NCI-H524 (cell line): Measurements from ENCODE around the gene FHDC1.

Source experiments
- DNase-seq, 2 experiments: peaks; one replicate each; lab custom pipeline; 2025; lab: John Stamatoyannopoulos, UW

Gene FHDC1

DNA sequence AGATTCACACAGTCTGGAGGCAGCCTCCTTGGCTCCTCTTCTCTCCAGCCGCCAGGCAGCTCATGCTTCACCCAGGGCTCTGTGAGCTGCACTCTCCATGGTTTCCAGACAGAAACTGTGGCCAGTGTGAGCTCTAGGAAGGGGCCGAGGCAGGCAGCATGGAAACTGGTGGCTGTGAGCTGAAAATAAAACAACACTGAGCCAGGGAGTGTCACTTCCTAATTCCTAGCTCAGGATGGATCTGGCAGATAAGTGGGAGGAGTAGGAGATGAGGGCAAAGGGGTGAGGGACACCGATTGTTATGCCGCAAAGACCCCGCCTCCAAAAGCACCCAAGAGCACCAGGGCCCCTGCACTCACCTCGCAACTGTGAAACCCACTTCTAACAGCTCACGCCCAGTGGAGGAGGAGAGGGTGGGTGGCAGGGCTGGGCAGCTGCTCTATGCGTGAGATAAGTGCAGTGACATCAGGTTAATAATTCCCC, 69.8 kb downstream of the FHDC1 start:
- DNase-seq = peak in 1 of 2 experiments; percentile 64

DNA sequence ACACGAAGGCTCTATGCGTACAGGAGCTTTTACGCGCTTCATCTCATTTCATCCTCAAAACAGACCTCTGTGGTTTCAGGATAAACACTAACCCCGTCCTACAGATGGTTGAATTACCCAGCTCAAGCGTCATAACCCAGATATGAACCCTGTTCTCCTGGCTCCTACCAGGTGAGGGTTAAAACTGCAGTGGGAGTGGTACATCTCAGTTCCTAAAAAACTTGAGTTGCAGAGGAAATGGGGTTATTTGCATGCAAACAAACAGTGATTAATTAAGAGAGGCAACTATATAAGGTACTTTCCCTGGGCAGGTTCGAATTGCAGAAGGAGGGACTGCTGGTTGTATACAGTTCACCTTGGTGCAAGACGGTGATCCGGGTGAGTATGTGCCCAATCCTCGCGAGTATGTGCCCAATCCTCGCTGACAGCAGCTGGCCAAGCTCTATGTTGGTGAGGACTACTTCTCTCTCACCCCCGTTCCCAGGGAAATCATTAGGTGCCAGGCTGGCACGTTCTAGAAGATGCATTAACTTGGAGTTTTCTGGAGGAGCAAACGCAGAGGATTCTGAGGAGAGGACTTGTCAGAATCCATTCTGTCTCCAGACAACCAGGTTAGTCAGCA, 72.6 kb downstream of the FHDC1 start:
- no peak for DNase-seq

DNA sequence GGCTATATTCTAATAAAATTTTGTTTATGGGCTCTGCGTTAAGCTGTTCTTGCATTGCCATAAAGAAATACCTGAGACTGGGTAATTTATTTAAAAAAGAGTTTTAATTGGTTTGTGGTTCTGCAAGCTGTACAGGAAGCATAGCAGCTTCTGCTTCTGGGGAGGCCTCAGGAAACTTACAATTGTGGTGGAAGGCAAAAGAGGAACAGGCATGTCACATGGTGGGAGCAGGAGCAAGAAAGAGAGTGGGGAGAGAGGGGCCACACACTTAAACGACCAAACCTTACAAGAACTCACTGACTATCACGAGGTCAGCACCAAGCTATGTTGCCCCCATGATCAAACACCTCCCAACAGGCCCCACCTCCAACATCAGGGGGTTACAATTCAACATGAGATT, 74.0 kb downstream of the FHDC1 start:
- DNase-seq = no peak

DNA sequence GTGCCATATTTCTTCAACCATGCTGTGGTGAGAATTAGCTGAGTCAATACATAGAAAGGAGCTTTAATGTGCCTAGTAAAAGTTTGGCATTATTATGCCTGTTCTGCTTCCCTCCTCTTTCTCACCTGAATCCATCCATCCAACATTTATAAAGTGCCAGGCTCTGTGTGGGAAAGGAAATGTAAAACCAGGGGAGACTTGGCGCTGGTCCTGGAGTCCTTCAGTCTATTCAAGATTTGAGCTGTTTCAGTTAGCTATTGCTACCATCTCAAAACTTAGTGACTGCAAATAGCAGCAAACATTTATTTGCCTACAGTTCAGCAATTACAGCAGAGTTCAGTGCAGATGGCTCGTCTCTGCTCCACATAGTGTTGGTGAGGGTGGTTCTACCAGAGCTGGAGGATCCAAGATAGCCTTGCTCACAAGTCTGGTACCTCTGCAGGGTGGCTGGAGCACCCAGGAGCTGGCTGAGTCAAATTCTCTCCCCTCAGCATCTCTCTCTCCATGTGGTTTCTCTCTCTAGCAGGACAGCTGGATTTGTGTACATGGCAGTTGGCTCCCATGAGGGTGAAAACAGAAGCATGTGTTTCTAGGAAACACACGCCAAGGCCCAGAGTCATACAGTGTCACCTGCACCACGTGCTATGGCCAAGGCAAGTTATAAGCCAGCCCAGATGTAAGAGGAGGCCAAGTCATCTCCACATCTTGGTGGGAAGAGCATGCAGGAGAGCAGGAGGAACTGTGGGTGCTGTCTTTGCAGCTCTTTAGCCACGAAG, 77.3 kb downstream of the FHDC1 start:
- DNase-seq = no peak

DNA sequence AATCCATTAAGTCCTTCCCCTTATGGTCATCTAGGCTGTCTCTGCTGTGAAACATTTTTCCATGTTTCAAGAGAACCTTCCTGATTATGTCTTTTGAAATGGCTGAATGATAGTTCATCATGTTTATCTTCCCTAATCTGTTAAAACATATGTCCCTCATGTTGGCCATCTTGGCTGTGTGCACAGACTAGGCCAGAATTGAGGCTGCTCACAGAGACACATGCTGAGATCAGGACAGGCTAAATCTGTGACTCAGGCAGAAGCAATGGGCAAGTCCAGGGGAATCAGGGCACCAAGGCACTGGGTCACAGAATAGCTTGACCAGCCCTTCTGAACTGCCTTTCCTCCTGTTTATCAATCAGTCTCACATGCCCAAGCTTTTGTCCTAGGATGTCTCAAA, 78.3 kb downstream of the FHDC1 start:
- DNase-seq = peak in 1 of 2 experiments; percentile 10

DNA sequence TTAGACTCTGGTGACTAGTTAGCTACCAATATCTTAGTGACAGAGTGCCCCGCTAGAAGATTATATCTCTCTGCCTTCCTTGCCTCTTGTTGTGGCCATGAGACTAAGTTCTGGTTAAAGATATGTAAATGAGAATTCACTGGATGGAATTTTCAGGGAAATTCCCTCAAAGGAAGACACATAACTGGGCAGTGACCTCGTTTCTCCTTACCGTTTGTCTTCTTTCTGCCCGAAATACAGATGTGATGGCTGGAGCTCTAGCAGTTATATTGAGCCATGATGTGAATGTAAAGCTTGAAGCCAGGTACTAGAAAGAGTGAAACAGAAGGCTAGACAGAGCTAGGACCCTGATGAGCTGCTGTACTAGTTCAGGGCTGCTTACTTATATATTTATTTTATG, 80.5 kb downstream of the FHDC1 start:
- no peak for DNase-seq

DNA sequence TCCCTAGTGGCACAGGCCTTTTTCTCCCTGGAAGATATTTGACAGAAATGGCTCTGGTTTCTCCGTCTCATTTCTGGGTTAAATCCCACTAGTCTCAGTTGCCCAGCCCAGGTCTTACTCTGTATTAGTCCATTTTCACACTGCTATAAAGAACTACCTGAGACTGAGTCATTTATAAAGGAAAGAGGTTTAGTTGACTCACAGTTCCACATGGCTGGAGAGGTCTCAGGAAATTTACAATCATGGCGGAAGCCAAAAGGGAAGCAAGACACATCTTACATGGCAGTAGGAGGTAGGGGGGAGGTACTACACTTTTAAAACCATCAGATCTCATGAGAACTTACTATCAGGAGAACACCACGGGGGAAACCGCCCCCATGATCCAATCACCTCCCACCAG, 81.9 kb downstream of the FHDC1 start:
- DNase-seq = no peak

DNA sequence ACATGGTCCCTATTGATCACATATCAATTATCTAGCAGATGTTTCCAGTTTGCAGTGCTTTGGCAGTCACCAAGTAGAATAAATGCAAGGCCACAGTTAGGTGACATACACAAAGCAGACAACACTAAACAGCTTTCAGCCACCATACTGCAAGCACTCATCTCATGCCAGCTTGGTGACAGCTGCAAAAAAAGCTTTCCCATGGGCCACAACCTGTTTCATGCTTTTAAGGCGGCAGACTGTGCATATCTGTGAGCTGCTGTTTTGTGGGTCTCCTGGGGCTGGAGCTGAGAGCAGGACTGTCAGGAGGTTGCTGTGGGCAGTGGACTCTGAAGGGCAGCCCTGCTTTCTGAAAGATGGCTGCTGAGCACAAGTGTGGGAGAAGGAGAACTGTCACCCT, 82.6 kb downstream of the FHDC1 start:
- DNase-seq = peak; percentile 75 to 86

DNA sequence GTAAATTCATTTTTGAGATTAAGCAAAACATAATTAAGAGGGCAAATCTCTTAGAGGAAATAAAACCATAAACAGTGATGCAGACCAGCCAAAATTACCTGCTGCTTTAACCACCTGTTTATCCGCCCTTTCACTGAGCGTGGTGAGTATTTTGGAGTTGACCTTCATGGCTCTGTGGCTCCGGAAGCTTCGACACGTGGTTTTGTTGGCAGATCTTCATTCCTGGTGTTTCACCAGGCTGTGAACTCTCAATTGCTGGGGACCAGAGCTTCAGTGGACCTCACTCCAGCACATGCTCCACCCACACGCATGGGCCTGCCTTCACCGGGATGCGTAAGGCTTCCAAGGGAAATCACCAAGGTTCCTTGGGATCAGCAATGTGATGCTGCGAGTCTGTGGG, 83.8 kb downstream of the FHDC1 start:
- DNase-seq = no peak

DNA sequence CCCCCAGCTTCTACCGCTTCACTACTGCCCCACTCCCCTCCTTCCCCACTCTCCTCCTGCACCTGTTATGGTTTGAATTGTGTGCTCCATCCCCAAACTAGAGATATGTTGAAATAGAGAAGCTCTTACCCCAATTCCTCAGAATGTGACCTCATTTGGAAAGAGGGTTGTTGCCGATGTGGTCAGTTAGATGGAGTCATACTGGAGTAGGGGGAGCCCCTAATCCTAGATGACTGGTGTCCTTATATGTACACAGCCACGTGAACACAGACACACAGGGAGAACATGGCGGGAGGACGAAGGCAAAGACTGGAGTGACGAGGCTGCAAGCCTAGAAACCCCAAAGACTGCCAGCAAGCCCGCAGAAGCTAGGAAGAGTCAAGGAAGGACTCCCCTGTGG, 84.3 kb downstream of the FHDC1 start:
- DNase-seq = no peak

DNA sequence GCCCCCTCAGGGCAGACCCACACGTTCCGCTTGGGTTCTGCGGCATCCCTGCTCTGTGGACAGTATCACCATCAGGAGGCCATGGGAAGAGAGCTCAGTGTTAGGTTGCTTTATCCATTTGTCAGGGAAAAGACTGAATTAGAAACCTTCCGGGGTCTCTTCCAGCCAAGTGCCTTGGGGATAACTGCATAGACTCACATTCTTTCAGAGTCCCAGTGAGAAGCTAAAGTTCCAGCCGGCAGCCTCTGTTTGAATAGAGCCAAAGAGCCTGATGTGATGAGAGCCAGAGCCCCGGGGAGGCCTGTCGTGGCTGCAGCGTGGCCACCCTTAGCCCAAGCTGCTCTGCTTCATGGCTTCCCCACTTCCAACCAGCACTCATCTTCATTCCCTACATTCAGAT, 85.2 kb downstream of the FHDC1 start:
- no peak for DNase-seq

DNA sequence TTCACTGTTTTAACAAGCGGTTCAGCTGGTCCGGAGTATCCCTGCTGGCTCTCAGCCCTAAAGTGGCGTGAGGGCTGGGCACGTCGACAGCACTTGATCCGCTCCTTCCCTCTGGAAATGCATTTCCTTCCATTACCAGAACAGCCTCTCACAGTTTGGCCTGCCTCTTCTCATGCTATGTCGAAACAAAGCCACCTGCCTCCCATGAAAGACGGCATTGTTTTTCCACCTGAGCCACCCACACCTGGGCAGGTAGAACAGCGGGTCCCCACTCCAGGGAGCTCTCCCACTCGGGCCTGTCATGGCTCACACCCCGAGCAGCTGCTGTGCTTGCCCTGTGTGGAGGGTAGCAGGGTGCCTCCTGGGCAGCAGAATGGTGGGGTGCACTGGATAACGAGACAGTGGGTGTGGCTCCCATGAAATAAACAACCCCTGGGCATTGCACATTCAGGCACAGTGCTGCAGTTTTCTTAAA, 86.2 kb downstream of the FHDC1 start:
- no peak for DNase-seq

DNA sequence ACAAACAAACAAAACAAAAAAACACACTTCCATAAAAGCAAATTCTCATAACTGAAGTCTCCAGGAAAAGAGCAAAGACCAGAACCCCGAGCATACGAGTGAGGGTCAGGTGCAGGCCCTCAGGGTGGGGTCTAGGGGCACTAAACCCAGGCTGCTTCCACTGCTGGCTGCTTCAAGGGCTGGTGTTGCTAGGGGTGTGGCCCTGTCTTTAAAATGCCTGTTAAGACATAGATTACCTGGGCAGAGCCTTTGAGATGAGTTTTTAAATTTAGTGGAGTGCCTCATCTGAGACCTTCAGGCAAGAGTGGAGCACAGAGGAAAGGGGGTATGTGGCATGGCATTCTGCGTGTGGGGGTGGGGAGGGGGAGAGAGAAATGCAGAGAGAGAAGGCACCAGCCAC, 87.0 kb downstream of the FHDC1 start:
- no peak for DNase-seq

DNA sequence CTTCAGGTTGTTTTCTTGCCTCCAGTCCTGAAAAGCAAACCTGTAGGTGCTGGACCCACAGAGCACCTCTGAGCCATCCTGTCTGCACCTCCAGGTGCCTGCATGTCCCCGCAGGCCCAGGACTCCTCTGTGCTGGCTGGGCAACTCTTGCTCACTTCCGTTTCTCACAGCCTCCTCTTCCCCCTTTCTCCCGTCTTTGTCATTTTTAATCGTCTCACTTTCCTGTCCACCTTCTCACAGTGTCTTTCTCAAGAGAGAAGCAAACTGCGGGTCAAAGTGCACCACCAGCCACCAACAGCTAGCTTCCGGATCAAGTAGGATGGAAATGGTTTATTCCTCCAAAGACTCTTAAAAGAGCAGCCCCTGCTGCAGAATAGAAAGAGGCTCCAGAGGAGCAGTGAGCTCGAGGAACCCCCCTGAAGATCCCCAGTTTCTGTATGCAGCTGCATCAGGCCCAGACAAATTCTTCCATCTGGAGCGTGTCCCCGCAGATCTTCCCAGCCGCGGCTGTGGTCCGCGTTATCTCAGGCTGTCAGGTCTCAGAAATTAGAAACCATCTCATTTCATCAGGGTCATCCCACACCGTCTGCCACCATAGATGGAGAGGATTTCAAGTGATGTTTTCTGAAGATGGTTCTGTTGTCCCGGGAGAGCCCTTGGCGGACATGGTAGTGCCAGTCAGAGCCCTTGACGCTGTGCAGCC, 87.7 kb downstream of the FHDC1 start:
- peak; percentile 68 to 81 for DNase-seq

DNA sequence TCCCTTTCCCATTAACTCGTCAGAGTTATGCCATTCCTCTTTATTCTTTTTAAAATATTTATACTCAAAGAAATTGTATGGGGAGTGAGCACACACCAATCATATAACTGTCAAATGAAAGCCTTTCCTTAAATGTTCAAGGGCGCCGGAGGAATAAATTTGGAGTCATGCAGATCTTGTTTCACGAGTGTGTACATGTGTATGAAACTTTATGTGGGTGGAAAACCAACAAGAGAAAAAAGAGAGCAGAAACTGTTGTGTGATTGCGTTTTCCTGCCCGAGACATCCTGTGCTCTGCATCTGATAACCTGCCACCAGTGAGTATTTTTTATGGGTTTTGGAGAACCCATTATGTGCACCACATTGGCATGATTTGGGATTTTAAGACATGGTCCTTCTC, 88.3 kb downstream of the FHDC1 start:
- no peak for DNase-seq

DNA sequence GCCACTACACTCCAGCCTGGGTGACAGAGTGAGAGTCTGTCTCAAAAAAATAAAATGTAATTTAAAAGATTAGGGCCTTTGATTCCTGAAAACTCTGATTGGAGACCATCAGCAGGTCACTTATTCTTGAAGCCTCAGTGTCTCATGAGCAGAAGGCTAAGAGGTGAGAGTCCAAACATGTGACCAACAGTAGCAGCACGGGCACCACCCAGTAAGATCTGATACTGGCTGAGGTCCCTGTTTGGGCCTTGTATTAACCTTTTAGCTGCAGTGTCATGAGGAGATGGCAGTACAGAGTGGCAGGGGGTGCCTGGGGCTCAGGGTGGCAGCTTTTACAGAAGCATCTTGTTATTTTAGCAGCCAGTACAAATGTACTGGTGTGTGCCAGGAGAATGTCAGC, 89.3 kb downstream of the FHDC1 start:
- no peak for DNase-seq

DNA sequence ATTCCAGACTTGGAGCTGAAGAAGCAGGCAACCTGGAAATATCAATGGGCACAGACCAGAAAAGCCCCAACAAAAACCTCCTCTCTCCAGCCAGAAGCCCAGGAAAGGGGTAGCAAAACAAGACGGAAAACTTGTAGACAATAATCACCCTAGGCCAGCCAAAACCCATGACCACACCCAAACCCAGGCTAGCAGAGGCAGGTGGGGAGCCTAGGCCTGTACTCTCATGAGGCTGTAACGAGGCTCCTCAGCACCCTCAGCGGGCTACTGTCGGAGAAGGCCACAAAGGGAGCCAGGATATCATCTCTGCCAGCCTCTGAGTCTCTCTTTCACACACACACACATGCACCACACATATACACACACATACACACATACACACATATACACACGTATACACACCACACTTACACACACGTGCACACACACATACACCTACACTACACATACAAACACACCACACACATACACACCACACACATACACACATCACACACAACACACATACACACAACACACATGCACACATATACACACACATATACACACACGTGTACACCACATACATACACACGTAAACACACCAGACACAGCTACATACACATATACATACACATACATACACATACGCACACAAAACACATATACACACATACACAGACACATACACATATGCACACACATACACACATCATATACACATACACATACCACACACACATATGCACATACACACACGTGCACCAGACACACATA, 90.6 kb downstream of the FHDC1 start:
- DNase-seq = no peak

DNA sequence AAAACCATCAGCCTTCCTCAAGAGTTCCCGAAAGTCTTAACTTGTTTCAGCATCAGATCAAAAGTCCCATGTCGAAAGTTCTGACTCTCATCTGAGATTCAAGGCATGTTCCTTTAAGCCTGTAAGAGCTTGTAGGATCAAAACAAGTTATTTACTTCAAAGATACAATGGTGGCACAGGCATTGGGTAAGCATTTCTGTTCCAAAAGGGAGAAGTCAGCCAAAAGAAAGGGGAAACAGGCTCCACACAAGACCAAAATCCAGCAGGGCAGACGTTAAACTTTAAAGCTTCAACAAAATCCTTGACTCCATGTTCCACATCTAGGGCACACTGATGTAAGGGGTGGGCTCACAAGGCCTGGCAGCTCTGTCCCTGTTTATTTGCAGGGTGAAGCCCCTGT, 91.7 kb downstream of the FHDC1 start:
- DNase-seq = no peak

DNA sequence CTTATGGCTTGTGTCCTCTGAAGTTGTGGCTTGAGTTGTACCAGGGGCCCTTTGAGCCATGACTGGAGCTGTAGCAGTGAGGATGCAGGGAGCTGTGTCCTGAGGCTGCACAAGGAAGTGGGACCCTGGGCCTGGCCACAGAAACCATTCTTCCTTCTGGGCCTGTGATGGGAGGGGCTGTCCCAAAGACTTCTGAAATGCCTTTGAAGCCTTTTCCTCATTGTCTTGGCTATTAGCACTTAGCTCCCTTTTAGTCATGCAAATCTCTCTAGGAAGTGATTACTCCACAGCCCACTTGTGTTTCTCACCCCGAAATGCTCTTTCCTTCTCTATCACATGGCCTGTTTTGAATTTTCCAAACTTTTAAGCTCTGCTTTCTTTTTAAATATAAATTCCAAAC, 92.4 kb downstream of the FHDC1 start:
- no peak for DNase-seq
